ENCODE data around the gene PDCD6IP.
"Not testable (repeated sequence)": the region's sequence is repeated elsewhere in the genome, so short reads cannot be mapped to it uniquely, and the experiment has no call there.

The PDCD6IP gene

GRCh38 chr3:33834096-33834453, 35.6 kb downstream of the PDCD6IP start:
- ChIA-PET CTCF (interaction anchor here (0.6 kb wide), 1 partner anchor 35 kb away, joined by 3 read pairs; no protein-coding TSS in a partner anchor), POLR2A (no interaction called here)
- no peak overlapping the region for H3K27ac ChIP-seq (ENCODE audit: extremely low read depth, low read depth, low read length)
- H3K4me1 ChIP-seq (ENCODE audit: control insufficient read depth, insufficient read depth, low read length) = no peaks in the 10 kb centered on the region
- TF ChIP-seq ZBTB11 (tag by site-specific recombination; conservative IDR thresholded peaks at IDR 0.05; ENCODE audit: low read depth) (no peak), ZNF704 (tag by site-specific recombination; IDR thresholded peaks at IDR 0.05) (no peak), MYNN (tag by site-specific recombination; IDR thresholded peaks at IDR 0.05; ENCODE audit: borderline replicate concordance) (no peak), AEBP2 (tag by site-specific recombination; IDR thresholded peaks at IDR 0.05; ENCODE audit: borderline replicate concordance) (no peak), ZNF558 (tag by site-specific recombination; IDR thresholded peaks at IDR 0.05) (no peak), ZFP69B (tag by site-specific recombination; IDR thresholded peaks at IDR 0.05) (no peak), ZNF404 (tag by site-specific recombination; IDR thresholded peaks at IDR 0.05) (no peak), KLF1 (tag by site-specific recombination; IDR thresholded peaks at IDR 0.05) (no peak), GLI2 (tag by site-specific recombination; IDR thresholded peaks at IDR 0.05; ENCODE audit: borderline replicate concordance, low read depth) (no peak), GFI1B (tag by site-specific recombination; IDR thresholded peaks at IDR 0.05) (no peak), SP7 (tag by site-specific recombination; IDR thresholded peaks at IDR 0.05) (no peak), KLF17 (tag by site-specific recombination; IDR thresholded peaks at IDR 0.05) (no peak), ZNF157 (tag by site-specific recombination; IDR thresholded peaks at IDR 0.05) (no peak)
- no peak overlapping the region for H3K4me3 ChIP-seq (ENCODE audit: low read depth, low read length)
- no peaks in the 10 kb centered on the region for H3K9me3 ChIP-seq (ENCODE audit: control insufficient read depth, insufficient read depth, low read depth, low read length)
- H3K36me3 ChIP-seq (ENCODE audit: control insufficient read depth in 2 of 2, insufficient read depth in 1 of 2, low read length in 2 of 2) = peaks cover 0 to 50% of the 10 kb centered on the region in 2 experiments; a peak in 2 of 3 replicates

GRCh38 chr3:33837182-33837581, 38.8 kb downstream of the PDCD6IP start:
- H3K4me3 ChIP-seq (ENCODE audit: low read depth, low read length); POLR2A ChIA-PET; H3K4me1 ChIP-seq (ENCODE audit: control insufficient read depth, insufficient read depth, low read length); H3K9me3 ChIP-seq (ENCODE audit: control insufficient read depth, insufficient read depth, low read depth, low read length); H3K27ac ChIP-seq (ENCODE audit: extremely low read depth, low read depth, low read length): not testable (repeated sequence)
- H3K36me3 ChIP-seq (ENCODE audit: control insufficient read depth in 2 of 2, insufficient read depth in 1 of 2, low read length in 2 of 2) = peaks cover 0 to 42% of the 10 kb centered on the region in 2 experiments; a peak in 2 of 3 replicates
- CTCF ChIA-PET = interaction anchor here (0.6 kb wide), 1 partner anchor 847 kb away, joined by 8 read pairs; no protein-coding TSS in a partner anchor

GRCh38 chr3:33839283-33839682, 40.9 kb downstream of the PDCD6IP start:
- no peaks in the 10 kb centered on the region for H3K9me3 ChIP-seq (ENCODE audit: control insufficient read depth, insufficient read depth, low read depth, low read length)
- POLR2A ChIA-PET = no interaction called here
- CTCF ChIA-PET = no interaction called here
- no peak overlapping the region for H3K4me3 ChIP-seq (ENCODE audit: low read depth, low read length)
- H3K36me3 ChIP-seq (ENCODE audit: control insufficient read depth in 2 of 2, insufficient read depth in 1 of 2, low read length in 2 of 2) = peaks cover 0 to 49% of the 10 kb centered on the region in 2 experiments; a peak in 2 of 3 replicates
- H3K4me1 ChIP-seq (ENCODE audit: control insufficient read depth, insufficient read depth, low read length) = no peaks in the 10 kb centered on the region
- no peak overlapping the region for H3K27ac ChIP-seq (ENCODE audit: extremely low read depth, low read depth, low read length)
- TF ChIP-seq ZNF10 (tag by site-specific recombination; IDR thresholded peaks at IDR 0.05) (no peak), CTCF (tag by site-specific recombination; IDR thresholded peaks at IDR 0.05) (no peak), TRIM28 (IDR thresholded peaks at IDR 0.05; ENCODE audit: borderline replicate concordance, low read length) (no peak), PRDM2 (tag by site-specific recombination; IDR thresholded peaks at IDR 0.05; ENCODE audit: borderline replicate concordance) (no peak)
